ENCODE measurements around the gene ADISSP.

The ADISSP gene

GRCh38 chr20:3781153-3781910 is 13.8 kb upstream of the ADISSP start, which contains the start of gene SPEF1:
TSS of gene SPEF1 (minus strand) at chr20:3781448. CDS start at chr20:3781287, 161 bp downstream.
- peak; percentile 99 for DNase-seq (ENCODE audit: low spot score)

DNA sequence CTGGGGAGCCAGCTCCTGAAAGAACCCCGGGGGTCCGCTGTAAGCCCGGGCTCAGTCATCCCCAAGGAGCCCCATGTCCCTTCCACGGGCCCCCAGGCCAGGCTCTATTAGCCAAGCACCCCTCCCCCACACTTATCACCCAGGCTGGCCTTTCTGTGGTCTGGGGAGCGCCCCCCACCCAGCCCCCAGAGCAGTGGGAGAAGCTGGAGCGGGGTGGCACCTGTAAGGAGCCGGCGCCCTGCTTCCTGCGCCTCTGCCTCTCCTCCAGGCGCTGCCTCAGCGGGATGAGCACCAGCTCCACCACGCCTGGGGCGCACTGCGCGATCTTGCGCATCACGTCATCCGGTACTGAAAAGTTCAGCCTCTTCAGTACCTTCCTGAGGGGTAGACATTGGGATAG is 11.4 kb upstream of the ADISSP start:
- no peak for DNase-seq (ENCODE audit: low spot score)

- no peak for DNase-seq (ENCODE audit: low spot score)
Measured at GRCh38 chr20:3777716-3778629, 10.4 kb upstream of the ADISSP start.

- DNase-seq (ENCODE audit: low spot score) = no peak
Measured at GRCh38 chr20:3777381-3777715, 9.8 kb upstream of the ADISSP start.

DNA sequence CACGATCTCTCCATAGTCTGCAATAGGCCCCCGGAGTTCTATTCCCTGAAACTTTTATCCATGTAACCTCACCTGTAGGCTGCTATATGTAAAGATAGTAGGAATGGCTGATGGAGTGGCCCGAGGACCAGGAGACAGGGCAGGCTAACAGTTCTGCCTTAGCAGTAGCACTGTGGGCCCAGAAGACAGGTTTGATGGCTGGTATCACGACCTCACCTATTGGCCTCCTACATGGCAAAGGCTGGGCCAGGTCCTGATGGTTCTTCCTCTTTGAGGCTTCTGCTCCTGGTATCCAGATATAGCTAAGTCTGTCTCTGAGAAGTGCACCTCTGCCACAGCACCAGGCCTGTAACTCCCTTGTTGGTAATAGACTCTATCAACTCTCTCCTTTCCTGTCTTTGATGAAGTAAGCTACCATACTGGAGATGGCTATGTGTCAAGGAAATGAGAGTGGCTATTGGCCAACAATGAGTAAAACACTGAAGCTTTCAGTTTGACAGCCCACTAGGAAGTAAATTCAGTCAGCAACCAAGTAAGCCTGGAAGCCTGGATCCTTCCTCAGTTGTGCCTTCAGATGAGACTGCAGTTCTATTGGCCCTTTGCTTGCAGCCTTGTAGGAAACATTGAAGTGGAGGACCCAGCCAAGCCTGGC is 8.0 kb upstream of the ADISSP start:
- DNase-seq (ENCODE audit: low spot score) = no peak

DNA sequence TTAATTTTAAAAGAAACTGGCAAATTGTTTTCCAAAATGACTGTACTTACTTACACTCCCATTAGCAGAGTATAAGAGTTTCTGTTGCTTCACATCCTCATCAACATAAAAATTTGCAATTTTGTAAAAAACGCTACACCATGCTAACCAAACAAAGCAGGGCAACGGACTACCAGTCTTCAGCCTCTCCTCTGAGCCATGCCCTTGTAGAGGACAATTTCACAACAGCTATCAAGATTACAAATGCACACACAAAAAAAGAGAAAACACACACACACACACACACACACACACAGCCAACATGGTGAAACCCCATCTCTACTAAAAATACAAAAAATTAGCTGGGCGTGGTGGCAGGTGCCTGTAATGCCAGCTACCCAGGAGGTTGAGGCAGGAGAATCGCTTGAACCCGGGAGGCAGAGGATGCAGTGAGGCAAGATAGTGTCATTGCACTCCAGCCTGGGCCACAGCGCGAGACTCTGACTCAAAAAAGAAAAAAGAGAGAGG is 4.1 kb upstream of the ADISSP start:
- DNase-seq (ENCODE audit: low spot score) = no peak

DNA sequence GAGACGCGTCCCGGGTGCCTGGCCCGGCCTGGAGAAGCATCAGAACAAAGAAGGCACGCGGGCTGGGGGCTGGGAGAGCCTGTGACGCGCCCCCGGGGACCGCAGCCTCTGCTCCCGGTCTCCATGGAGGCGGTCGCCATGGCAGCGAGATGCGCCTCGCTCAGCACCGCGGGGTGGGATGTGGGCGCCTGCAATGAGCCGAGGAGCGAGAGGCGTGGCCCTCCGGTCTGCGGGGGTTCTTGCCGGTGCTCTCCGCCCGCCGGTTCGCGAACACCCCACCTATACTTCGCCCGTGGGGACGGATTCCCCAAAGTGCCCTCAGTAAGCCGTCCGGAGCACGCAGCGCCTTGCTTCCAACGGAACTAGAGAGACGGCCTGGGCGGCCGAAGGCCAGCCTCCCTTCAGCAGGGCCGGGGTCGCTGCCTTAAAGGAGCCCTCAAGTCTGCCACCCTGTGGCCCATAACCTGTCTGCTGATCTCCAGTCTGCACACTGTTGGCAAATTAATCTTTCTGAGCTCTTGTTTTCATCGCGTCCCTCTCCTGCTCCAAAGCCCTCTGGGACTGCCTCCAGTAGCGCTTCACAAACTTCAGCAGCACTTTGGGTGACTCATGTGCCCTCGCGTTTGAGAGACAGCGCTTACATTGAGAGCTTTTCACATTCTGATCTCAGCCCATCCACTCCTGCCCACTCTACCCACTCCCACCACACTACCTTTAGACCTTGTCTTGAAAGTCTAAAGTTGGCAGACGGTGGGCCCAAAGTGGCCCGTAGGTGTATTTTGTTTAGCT is 983 bp upstream of the ADISSP start:
- peak; percentile 93 for DNase-seq (ENCODE audit: low spot score)

GRCh38 chr20:3767110-3767426 is 485 bp downstream of the ADISSP start:
- peak; percentile 45 for DNase-seq (ENCODE audit: low spot score)

DNA sequence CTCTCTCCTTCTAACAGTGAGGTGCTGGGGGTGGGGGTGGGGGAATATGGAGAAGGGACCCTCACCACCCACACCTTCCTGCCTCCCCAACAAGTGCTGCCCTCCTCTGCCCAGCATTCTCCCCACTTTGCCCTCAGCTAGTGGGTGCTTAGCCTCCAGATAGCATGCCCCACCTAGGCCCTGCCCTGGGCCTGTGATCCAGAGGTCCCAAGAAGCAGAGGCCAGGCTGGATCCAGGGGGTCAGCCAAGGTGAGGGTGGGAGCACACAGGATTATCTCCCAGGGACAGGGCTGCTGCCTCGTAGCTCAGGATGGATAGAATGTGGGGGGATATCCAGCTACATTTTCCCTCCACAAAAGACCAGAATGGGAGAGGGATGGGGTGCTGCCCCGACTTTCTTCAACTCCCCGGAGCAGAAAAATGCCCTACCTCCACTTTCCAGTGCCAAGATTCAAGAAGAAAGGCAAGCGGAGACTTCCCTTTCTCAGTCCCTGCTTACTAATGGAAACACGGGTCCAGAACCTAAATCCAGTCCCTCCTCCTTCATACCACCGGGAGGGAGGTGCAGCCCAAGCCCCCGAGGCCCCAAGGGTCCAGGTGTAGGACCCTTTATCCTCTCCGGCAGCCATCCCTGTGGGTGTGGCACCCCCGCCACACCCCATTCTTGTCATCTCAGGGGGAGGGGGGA is 987 bp downstream of the ADISSP start:
- DNase-seq (ENCODE audit: low spot score) = peak; percentile 29

DNA sequence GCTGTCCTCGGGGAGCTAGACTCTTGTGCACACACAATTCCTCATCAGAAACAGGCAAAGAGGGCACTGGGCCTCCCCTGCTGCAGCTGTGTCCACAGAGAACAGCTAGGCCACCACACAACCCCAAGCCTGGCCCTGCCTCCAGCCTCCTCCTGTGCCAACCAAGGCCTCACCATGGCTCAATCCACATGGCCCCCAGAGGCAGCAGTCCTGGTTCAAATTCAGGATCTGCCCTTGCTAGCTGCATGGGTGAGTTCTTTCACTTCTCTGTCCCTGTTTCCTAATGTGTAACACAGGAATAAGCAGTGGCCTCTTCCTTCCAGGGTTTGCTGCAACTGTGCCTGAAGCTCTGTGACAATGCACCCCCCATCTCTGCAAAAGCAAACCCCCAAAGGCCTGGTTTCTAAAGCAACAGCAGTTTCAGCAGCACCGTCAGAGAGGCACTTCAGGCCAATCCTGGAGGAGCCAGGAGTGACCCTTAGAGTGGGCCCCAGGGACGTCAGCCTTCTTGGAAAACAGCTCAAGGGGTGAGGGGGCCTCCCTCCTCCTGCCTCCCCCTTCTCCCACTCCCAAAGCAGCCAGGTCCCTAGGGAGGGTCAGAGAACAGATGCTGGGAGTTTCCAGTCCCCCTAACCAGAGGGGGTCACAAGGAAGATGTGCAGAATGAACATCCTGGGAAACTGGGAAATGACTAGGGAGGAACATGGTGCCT is 2.2 kb downstream of the ADISSP start:
- no peak for DNase-seq (ENCODE audit: low spot score)

GRCh38 chr20:3764659-3765058 is 2.9 kb downstream of the ADISSP start:
- no peak for DNase-seq (ENCODE audit: low spot score)

GRCh38 chr20:3763671-3764601 is 3.6 kb downstream of the ADISSP start:
- DNase-seq (ENCODE audit: low spot score) = no peak

DNA sequence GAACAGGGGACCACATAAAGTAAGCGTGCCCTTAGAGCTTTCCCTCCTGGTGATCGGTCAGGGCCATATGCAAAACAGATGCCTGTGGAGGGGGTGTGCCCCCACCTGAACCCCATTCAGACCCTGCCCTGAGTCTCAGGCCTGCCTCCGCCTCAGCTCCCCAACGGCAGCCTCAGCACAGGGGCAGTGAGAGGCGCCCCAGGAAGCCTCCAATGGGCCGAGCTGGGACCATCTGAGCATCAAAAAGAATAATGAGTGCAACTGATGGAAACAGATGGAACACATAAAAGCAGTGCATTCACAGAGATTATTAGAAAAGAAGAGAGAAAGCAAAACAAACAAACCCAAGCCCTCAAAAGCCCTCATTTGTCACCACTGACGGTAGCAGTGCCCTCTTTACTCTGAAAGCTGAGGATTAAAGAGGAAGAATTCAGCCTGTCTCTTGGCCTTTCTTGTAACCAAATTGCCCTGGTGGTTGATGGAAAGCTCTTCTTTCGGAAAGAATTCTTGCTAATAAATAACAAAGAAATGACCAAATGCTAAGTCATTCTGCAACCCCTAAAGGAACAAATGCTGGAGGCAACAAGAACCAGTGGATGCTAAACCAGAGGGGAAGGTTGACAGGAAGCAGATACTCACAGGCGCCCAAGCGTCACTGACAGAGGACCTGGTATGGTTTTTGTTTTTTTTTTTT is 6.8 kb downstream of the ADISSP start:
- no peak for DNase-seq (ENCODE audit: low spot score)

- DNase-seq (ENCODE audit: low spot score) = no peak
Measured at GRCh38 chr20:3759884-3760283, 7.7 kb downstream of the ADISSP start.

- no peak for DNase-seq (ENCODE audit: low spot score)
Measured at GRCh38 chr20:3759316-3759823, 8.2 kb downstream of the ADISSP start.

DNA sequence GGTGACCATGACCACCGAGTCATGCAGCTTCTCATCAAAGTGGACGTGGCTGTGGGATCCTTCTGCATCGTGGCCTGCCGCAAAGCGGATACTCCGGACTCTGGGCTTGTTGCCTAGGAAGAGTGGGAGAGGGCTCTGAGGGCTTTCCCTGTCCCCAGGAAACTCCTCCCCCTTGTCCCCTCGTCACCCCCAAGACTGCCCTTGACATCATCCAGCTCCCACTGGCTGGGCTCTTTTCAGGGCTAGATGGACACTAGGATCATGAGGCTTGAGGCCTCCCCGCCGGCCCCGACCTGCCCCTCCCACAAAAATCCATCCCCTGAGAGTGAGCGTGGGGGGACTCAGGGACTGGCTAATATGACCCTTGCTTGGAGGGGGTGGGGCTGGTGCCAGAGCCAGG is 9.0 kb downstream of the ADISSP start:
- no peak for DNase-seq (ENCODE audit: low spot score)

DNA sequence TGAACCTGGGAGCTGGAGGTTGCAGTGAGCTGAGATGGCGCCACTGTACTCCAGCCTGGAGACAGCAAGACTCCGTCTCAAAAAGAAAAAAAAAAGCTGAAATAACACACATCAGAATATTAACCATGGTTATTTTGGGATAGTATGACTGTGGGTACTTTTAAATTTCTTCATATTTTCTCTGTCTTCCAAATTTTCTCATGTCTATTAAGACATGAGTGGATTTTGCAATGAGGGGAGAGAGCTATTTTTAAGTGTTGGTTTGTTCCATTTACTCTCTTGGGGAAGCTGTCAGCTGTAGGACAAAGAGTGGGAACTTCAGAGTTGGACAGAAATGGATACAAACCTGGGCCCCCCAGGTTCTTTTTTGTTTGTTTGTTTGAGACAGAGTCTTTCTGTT is 10.3 kb downstream of the ADISSP start:
- DNase-seq (ENCODE audit: low spot score) = no peak

GRCh38 chr20:3755814-3756480 is 11.6 kb downstream of the ADISSP start:
- DNase-seq (ENCODE audit: low spot score) = no peak
